Measurements from ENCODE around the gene LEUTX.

The LEUTX gene

GRCh38 chr19:39825093-39825463 is 46.4 kb downstream of the LEUTX start:
- DNase-seq = no peak

DNA sequence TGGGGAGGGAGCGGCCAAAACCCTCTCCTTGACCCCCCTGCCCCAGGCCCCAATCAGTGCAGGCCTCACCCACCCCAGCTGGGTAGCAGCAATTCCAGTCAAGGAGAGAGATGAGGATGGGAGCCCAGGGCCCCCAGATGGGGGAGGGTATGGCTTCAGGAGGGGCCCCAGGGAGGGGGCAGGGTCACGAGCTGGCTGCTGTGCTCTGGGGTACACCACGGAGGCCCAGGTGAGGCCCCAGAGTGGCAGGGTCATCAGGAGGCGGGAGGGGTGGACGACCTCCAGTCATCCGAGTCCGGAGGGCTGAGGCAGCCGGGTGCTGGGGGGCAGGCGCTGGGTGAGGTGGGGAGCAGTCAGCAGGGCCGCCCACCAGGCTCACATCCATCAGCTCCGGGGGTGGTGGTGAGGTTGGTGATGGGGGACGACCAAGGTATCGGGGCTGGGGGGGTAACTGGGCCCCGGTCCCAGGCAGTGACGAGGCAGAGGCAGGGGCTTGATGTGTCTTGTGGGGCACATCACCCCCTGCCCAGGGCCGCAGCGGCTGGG is 47.0 kb downstream of the LEUTX start:
- no peak for DNase-seq

DNA sequence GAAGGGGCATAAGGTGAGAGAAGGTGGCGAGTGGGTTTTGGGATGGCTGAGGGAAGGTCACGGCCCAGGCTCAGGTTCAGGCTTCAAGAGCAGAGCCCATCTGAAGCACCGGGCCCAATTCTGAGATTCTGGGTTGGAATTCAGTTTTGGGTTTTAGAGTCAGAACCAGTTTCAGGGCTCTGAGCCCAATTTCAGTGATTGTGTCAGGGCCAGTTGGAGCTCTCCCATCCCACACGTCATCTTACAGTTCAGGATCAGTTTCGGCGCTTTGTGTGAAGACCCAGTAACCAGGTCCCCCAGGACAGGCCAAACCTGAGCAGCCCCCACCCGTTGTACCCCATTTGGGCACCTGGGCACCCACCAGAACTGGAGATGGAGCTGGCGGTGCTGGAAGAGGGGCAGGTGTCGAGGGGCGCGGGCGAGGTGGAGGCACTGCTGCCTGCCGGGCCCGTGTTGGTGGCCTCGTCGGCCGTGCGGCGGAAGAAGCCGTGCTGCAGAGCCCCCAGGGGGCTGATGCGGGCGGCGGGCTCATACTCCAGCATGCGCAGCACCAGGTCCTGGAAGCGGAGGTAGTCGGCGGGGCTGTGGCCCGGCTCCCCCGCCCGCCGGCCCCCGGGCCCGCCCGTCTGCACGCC is 47.8 kb downstream of the LEUTX start:
- DNase-seq = no peak

DNA sequence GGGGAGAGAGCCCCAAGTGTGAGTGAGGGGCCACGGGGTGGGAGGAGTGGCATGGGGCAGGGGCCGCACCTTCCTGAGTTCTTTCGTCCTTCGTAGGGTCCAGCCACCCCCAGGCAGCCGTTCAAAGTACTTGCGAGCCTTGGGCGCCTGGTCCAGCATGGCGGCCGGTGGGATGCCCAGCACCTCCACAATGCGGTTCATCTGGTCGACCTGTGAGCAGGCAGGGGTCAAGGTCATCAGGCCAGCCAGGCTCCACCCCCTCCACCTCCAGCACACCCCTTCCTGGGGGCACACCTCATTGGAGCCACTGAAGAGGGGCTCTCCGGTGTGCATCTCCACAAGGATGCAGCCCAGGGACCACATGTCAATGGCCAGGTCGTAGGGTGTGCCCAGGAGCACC is 48.6 kb downstream of the LEUTX start:
- DNase-seq = no peak

DNA sequence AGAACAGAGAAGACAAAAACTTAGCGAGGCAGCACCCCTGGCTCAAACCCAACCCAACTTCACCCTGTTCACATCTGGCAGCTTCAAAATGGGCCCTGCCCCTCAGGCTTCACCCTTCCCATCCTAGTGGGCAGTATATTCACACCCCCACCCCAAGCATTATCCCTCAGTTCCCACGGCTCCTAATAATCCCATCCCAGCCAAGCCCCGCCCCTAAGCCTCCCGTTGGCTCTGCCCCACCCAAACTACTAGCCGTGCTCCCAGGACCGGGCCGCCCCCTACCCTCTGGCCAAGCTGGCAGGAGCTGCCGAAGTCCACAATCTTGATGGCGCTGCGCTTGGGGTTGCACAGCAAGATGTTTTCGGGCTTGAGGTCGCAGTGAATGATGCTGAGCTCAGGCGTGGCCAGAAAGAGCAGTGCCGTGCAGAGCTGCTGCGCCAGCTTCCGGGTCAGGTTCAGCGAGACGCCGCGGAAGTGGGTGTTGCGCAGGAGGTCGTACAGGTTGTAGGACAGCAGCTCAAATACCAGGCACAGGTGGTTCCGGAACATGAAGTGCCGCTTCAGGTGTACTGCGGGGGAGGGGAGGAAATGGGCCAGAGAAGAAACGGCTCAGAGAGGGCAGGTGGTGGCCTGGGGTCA is 49.5 kb downstream of the LEUTX start:
- DNase-seq = no peak

DNA sequence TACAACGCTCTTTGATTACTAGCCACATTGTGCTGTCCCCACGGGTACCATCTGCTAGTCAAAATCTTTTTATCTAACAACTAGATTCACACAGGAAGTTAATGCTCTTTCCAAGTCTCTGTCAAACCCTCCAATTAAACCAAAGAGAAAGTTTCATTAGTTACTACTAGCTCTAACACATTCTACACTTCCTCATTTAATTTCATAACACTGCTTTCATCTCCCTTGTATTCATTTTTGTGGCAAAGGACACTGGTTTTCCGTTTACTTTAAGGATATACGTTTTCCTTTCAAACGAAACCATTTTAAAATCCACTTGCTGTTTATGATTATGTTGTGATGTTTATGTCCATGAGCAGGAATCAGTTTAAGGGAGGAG is 50.0 kb downstream of the LEUTX start:
- no peak for DNase-seq

DNA sequence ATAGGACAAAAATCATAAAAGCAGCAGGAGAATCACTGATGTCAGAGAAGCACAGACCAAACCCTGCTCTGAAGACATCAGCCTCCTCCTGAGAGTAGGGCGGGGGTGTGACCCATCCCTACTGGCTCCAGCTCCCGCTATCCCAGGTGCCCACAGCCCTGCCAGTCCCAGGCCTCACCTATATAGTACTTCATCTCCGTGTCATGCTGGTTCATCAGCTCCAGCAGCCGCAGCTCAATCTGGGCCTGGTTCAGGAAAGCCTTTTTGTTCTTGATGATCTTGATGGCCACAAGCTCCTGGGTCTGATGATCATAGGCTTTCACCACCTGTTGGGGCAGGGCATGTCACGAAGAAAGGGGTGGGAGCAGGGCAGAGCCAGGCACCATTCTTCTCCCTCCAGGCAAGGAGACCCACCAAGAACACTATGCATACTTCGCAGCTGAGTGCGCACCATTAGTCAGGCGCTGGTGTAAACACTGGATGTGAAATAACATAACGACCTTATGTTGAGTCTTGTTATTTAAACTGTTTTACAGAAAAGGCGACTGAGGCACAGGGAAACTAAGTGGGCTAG is 51.1 kb downstream of the LEUTX start:
- DNase-seq = no peak

DNA sequence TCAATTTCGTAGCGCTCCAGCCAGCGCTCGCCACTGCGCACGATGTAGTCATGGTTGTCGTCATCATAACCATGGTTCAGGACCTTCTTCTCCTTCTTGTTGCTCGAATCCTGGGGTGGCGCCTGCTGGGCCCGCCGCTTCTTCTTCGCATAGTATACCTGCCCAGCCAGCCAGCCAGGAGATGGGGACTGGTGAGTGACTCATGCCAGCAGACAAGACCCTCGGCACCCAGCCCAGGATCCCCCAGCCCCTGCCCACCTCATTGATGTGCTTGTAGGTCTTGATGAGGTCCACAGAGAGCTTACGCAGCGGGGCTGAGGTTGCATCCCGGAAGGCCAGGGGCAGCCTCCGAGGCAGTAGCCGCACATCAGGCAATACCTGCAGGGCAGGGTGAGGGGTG is 51.8 kb downstream of the LEUTX start:
- DNase-seq = no peak

DNA sequence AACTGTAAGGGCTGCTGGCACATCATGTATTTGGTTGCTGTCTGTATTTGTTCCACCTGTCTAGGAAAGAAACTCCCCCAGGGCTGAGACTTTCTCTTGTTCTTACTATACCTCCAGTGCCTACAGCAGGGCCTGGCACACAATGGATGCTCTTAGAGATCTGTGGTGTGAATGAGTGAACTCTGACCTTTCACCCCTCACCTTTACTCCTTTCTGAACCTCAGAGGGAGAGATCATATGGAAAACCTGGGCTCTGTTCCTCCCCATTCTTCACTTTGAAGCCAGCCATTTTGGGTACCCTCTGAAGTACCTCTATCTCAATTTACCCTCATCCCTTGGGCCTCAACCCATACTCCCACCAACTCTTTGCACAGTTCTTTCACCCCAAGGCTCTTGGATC is 52.2 kb downstream of the LEUTX start:
- no peak for DNase-seq

GRCh38 chr19:39831679-39832078 is 53.0 kb downstream of the LEUTX start:
- DNase-seq = no peak

DNA sequence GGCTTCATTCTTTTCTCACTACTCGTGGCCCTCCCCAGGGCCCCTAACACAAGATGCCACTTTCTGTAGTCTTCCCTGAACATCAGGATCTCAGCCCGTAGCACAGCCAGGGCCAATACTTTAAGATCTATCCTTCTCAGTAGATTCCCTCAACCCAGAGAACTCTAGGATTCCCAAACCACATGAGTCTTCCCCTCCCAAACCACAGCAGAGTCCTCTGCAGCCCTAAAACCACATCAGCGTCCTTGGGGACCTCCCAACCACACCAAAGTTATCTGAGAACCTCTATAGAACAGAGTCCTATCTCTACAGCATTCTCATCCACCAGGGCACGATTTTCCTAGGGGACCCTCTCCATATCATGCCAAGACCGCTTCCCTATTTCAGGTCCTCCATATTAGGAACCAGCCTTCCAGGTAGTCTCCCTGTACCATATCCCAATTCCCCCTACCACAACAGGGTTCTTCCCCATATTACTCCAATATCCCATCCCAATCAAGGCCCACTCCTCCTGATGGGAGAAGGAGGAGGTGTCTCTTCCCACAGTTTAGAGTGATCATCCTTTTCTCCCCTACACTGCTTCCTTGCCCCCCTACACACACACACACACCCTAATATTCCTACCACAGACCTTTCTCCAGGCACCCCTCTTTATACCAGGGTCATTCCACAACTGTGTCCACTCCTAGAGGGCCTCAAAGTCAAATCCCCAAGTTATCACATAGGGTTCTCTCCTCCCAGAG is 53.9 kb downstream of the LEUTX start:
- no peak for DNase-seq

DNA sequence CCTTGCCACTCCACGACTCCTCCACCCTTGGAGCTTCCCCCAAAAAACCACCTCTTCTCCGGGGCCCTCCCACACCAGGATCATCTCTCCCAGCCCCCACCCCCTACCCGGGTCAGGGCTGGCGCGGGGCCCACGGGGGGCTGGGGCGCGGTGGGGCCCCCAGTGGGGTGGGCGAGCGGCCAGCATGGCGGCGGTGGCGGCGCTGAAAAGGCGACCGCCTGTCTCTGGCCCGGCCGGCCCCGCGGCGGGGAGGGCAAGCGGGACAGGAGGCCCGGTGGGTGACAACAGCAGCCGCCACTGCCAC is 54.5 kb downstream of the LEUTX start:
- no peak for DNase-seq

DNA sequence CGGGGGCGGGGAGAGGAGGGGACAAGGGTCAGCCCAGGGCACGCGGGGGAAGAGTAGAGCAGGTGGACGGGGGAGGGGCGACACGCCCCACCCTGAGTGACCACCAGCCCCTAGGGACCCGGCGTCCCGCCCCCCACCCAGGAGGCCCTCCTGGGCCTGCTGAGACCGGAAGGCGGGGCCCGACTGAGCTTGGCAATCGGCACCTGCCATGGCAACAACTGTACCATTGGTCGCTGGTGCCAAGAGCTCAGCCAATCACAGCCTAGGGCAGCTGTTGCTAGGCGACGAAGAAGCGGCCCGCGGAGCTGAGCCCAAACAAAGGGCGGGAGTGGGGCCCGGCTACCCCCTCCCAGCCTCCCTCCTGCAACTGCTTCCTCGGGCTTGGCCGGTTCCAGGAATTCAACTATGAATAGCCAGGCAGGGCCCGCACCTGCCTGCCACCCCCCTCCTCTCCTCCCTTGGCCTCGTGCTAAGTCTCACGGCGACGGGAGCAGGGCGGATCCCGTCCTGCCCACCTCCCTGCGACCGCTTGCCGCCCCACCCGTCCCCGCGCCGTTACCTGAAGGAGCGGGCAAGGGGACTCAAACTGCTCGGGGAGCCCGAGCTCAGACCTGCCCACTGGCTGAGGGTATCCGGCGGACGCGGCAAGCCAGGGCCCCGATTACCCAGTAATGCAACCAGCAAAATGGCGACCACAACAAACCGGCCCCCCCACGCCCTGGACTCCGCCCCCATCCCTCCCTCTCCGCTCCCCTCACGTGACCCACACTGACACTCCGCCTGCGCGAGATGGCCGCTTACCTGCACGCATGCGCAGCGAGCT is 55.0 kb downstream of the LEUTX start, which contains the start of gene DYRK1B:
Gene DYRK1B (minus strand): TSS at position 699 of the 823 bp plus-strand sequence. CDS start 2,295 bp downstream, outside the sequence.
- DNase-seq = peak; percentile 95

DNA sequence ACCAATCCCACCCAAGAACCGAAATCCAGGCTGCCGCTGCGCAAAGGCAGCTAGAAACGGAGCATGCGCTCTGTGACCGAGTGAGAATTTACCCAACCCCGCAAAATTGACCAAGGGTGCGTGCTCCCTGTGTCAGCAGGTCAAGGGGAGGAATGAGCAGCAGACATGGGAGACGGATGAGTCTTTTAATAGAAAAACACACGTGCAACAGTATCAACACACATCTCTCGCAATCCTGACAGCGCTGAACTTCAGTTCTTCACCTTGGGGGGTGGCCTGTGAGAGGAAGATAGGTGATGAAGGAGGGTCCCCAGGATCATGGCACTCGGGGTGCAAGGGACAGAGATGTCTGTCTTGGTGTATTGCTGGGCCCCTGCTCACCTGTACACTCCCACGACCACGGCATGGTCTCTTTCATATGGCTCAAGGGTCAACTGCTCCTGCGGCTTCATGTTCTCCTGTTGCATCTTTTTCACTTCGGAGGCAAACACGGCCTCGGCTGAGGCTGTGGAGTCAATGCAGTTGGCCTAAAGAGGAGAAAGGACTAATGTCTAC is 55.7 kb downstream of the LEUTX start:
- DNase-seq = no peak
